A673 (cell line): Measurements from ENCODE around the gene CGNL1. TPM values are rescaled to one million over a fixed set of nuclear protein-coding genes. Genes with fewer than 3 reads are reported as not detected.

Experiments
- BruUV-seq: library from RNA; stranded (reverse); fragments of 400-500 nt; replicated peaks from 2 replicates; lab custom pipeline; 2021; lab: Mats Ljungman, UMichigan
- CTCF ChIA-PET: fragments of 300-600 bp; sonication (Branson Sonifier 250); formaldehyde crosslinking; loops from one replicate; lab custom pipeline; 2022; ENCODE audit warnings: antibody characterized with exemption; lab: Charles Lee
- POLR2A ChIA-PET: fragments of 300-600 bp; sonication (Branson Sonifier 250); formaldehyde crosslinking; loops from one replicate; lab custom pipeline; 2022; ENCODE audit warnings: antibody characterized with exemption; ENCODE audit not compliant: low non-redundant PET; lab: Charles Lee
- DNase-seq: peaks from one replicate; pipeline ENCODE4 v3.0.0-alpha.2; 2015; ENCODE audit warnings: low spot score
- H3K27ac ChIP-seq: fragments of 200-600 bp; sonication (generic); 2 replicates; pipeline ENCODE4 v1.5.1; 2016; ENCODE audit warnings: mixed run types, low read depth, mild to moderate bottlenecking, mixed read lengths, antibody characterized with exemption, low read length; ENCODE audit not compliant: poor library complexity, severe bottlenecking
- H3K27me3 ChIP-seq: fragments of 200-600 bp; sonication (generic); replicated peaks from 2 replicates; pipeline ENCODE4 v1.6.1; 2017; ENCODE audit warnings: mixed run types, low read depth, mild to moderate bottlenecking, mixed read lengths, antibody characterized with exemption, low read length; ENCODE audit not compliant: insufficient read depth, poor library complexity
- H3K36me3 ChIP-seq: fragments of 200-600 bp; sonication (generic); 2 replicates; pipeline ENCODE4 v1.6.1; 2016; ENCODE audit warnings: mixed run types, mild to moderate bottlenecking, mixed read lengths, antibody characterized with exemption, low read length; ENCODE audit not compliant: insufficient read depth, poor library complexity, severe bottlenecking
- H3K4me1 ChIP-seq: fragments of 200-600 bp; sonication (generic); 2 replicates; pipeline ENCODE4 v1.6.1; 2017; ENCODE audit warnings: mixed run types, mild to moderate bottlenecking, mixed read lengths, antibody characterized with exemption, low read length; ENCODE audit not compliant: insufficient read depth, poor library complexity, severe bottlenecking
- H3K4me3 ChIP-seq: fragments of 200-600 bp; sonication (generic); 2 replicates; pipeline ENCODE4 v1.5.1; 2016; ENCODE audit warnings: low read depth, mixed run types, mild to moderate bottlenecking, mixed read lengths, low read length; ENCODE audit not compliant: poor library complexity, severe bottlenecking
- H3K9me3 ChIP-seq: fragments of 200-600 bp; sonication (generic); 2 replicates; pipeline ENCODE4 v1.6.1; 2016; ENCODE audit warnings: mixed run types, low read depth, mild to moderate bottlenecking, mixed read lengths, antibody characterized with exemption, low read length; ENCODE audit not compliant: poor library complexity, severe bottlenecking
- EZH2 ChIP-seq: fragments of 200-600 bp; sonication (generic); IDR thresholded peaks from 2 replicates; pipeline ENCODE4 v1.6.1; 2017; ENCODE audit warnings: borderline replicate concordance, low read depth, mild to moderate bottlenecking, mixed read lengths, antibody characterized with exemption, low read length; ENCODE audit not compliant: poor library complexity, severe bottlenecking
- intact Hi-C: fragments of 100-400 bp; cut with micrococcal nuclease; formaldehyde crosslinking; loops from one replicate; pipeline ENCODE4 v1.10.0; 2022; ENCODE audit not compliant: unreplicated experiment
- total RNA-seq: library from RNA; stranded (reverse); gene quantifications from 2 replicates; pipeline ENCODE4 v1.2.3, GENCODE V29; 2021
- TF ChIP-seq, protein P1 (sequence below): fragments of 300-800, 200-600 bp; sonication (generic); conservative IDR thresholded peaks from 2 replicates; pipeline ENCODE4 v1.5.1; 2017; ENCODE audit warnings: low read depth, mild to moderate bottlenecking, antibody characterized with exemption, low read length, moderate library complexity, mixed read lengths

Gene CGNL1
- total RNA-seq, 1 experiment from 2014 or later = 0.58 TPM

- Histone ChIP-seq H3K4me3 (no peak overlapping the region), H3K9me3 (no peaks in the 10 kb centered on the region), H3K4me1 (peaks cover 41% of the 10 kb centered on the region), H3K36me3 (no peaks in the 10 kb centered on the region), H3K27me3 (no peaks in the 10 kb centered on the region), H3K27ac (peak overlapping the region; percentile 76)
- CTCF ChIA-PET = interaction anchor here (1.2 kb wide), 1 partner anchor 13 kb away, joined by 3 read pairs; no protein-coding TSS in a partner anchor
- intact Hi-C loops = no loop called here
- no peak for TF ChIP-seq EZH2
- TF ChIP-seq, protein P1, sequence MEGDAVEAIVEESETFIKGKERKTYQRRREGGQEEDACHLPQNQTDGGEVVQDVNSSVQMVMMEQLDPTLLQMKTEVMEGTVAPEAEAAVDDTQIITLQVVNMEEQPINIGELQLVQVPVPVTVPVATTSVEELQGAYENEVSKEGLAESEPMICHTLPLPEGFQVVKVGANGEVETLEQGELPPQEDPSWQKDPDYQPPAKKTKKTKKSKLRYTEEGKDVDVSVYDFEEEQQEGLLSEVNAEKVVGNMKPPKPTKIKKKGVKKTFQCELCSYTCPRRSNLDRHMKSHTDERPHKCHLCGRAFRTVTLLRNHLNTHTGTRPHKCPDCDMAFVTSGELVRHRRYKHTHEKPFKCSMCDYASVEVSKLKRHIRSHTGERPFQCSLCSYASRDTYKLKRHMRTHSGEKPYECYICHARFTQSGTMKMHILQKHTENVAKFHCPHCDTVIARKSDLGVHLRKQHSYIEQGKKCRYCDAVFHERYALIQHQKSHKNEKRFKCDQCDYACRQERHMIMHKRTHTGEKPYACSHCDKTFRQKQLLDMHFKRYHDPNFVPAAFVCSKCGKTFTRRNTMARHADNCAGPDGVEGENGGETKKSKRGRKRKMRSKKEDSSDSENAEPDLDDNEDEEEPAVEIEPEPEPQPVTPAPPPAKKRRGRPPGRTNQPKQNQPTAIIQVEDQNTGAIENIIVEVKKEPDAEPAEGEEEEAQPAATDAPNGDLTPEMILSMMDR = no peak
- no peak for DNase-seq
- POLR2A ChIA-PET = interaction anchor here (0.6 kb wide), 1 partner anchor 253 kb away, joined by 3 read pairs; no protein-coding TSS in a partner anchor
- BruUV-seq = no TSS peak
Observed at GRCh38 chr15:57555270-57555669, 179.0 kb downstream of the CGNL1 start.

DNA sequence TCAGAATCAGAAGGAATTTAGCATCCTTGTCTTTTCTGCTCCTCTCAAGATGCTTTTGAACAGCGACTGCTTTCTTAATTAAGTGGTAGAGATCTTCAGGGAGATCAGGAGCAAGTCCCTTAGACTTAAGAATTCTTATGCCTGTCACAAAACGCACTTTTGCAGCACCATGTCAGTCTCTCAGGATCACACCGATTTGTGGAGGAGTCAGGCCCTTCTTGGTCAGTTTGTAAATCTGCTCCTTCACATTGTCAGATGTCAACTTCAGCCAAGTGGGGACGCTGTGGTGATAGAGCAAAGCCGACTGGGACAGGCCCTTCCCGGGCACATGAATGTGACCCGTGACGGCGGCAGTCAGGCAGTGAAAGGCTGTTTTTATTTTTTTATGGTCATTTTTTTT lies 179.7 kb downstream of the CGNL1 start:
- peaks cover 41% of the 10 kb centered on the region for H3K4me1 ChIP-seq
- no TSS peak for BruUV-seq
- no peak for TF ChIP-seq EZH2
- TF ChIP-seq, protein P1 = no peak
- H3K27me3 ChIP-seq = no peaks in the 10 kb centered on the region
- no peak overlapping the region for H3K4me3 ChIP-seq
- DNase-seq = no peak
- no peaks in the 10 kb centered on the region for H3K36me3 ChIP-seq
- intact Hi-C loops = no loop called here
- no peak overlapping the region for H3K27ac ChIP-seq
- H3K9me3 ChIP-seq = no peaks in the 10 kb centered on the region
- POLR2A ChIA-PET = no interaction called here
- CTCF ChIA-PET = no interaction called here

DNA sequence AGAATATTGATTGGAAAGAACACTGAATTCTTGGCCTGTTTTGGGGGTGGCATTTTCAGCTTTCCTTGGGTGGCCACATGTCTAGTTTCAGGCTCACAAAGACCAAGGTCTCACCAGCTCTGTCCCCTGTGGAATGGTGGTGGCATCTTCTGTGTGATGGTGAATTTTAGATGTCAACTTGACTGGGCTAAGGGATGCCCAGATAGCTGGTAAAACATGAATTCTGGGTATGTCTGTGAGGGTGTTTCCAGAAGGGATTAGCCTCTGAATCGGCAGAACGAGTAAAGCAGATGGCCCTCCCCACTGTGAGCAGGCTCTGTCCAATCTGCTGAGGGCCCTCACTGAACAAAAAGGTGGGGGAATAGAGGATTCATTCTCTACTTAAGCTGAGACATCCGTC lies 181.0 kb downstream of the CGNL1 start:
- BruUV-seq = no TSS peak
- Histone ChIP-seq H3K4me1 (peaks cover 29% of the 10 kb centered on the region), H3K9me3 (no peaks in the 10 kb centered on the region), H3K27ac (no peak overlapping the region), H3K4me3 (no peak overlapping the region), H3K27me3 (no peaks in the 10 kb centered on the region), H3K36me3 (no peaks in the 10 kb centered on the region)
- TF ChIP-seq, protein P1 = no peak
- TF ChIP-seq EZH2 = no peak
- ChIA-PET CTCF (no interaction called here), POLR2A (no interaction called here)
- intact Hi-C loops = no loop called here
- no peak for DNase-seq
